B cell (primary cell): ENCODE data around the gene CD8B. TPM values are rescaled to one million over a fixed set of nuclear protein-coding genes. Genes with fewer than 3 reads are reported as not detected.
"Not testable (repeated sequence)": the region's sequence is repeated elsewhere in the genome, so short reads cannot be mapped to it uniquely, and the experiment has no call there.

Experiments used
- ATAC-seq: fragments of 200-7000 bp; cut with Tn5 transposase; one replicate; pipeline ENCODE4 v1.10.0; 2021; ENCODE audit warnings: low read depth, mild to moderate bottlenecking, moderate number of reproducible peaks, moderate library complexity
- CTCF ChIA-PET: fragments of 350-600 bp; sonication (Branson Sonifier 250); formaldehyde crosslinking; loops from one replicate; lab custom pipeline; 2021; ENCODE audit warnings: antibody characterized with exemption, inconsistent platforms; lab: Charles Lee
- POLR2A ChIA-PET: fragments of 350-600 bp; sonication (Branson Sonifier 250); formaldehyde crosslinking; loops from one replicate; lab custom pipeline; 2021; ENCODE audit warnings: antibody characterized with exemption; lab: Charles Lee
- DNase-seq: peaks from one replicate; pipeline ENCODE4 v3.0.0; 2013
- H2AFZ ChIP-seq: 2 replicates; pipeline ENCODE4 v1.6.1; 2012; ENCODE audit warnings: mild to moderate bottlenecking, low read depth, low read length; ENCODE audit not compliant: insufficient read depth, poor library complexity, severe bottlenecking
- H3K27ac ChIP-seq, 2 donors: 1 replicate in 1 of 2; 2 replicates in 1 of 2; pipeline ENCODE4 v1.5.1; 2012 to 2013; ENCODE audit warnings: low read length in 2 of 2, mild to moderate bottlenecking in 2 of 2, moderate library complexity in 1 of 2
- H3K27me3 ChIP-seq, 4 experiments: fragments of 200-600 bp in 1 of 4; sonication (generic) in 1 of 4; replicated peaks in 1 of 4; 1 replicate in 2 of 4; 2 replicates in 2 of 4; pipeline versions ENCODE4 v1.6.1 to v1.7.0; 2013 to 2016; ENCODE audit warnings: low read length in 3 of 4, mild to moderate bottlenecking in 2 of 4, mixed read lengths in 1 of 4, moderate library complexity in 1 of 4; ENCODE audit not compliant: insufficient read depth in 4 of 4, control insufficient read depth in 3 of 4; ENCODE audit errors: control extremely low read depth in 1 of 4
- H3K36me3 ChIP-seq, 2 experiments: replicated peaks in 1 of 2; 1 replicate in 1 of 2; 2 replicates in 1 of 2; pipeline versions ENCODE4 v1.6.1 to v1.7.1; 2013; ENCODE audit warnings: low read length in 1 of 2; ENCODE audit not compliant: insufficient read depth in 2 of 2, control insufficient read depth in 1 of 2; ENCODE audit errors: control extremely low read depth in 1 of 2, extremely low read depth in 1 of 2
- H3K4me1 ChIP-seq, 2 donors: fragments of 200-600 bp in 1 of 2; sonication (generic) in 1 of 2; 1 replicate in 1 of 2; 2 replicates in 1 of 2; pipeline versions ENCODE4 v1.5.1 to v1.6.1; 2013 to 2017; ENCODE audit warnings: low read length in 2 of 2; ENCODE audit not compliant: control insufficient read depth in 2 of 2, insufficient read depth in 2 of 2
- H3K4me2 ChIP-seq: replicated peaks from 2 replicates; pipeline ENCODE3; 2012; ENCODE audit warnings: mild to moderate bottlenecking, low read depth, low read length; ENCODE audit not compliant: poor library complexity, severe bottlenecking
- H3K4me3 ChIP-seq, 5 experiments: fragments of 200-600 bp in 1 of 5; sonication (generic) in 1 of 5; 1 replicate in 3 of 5; 2 replicates in 2 of 5; pipeline versions ENCODE4 v1.5.1 to v1.7.0; 2011 to 2016; ENCODE audit warnings: low read length in 4 of 5, mild to moderate bottlenecking in 4 of 5, low read depth in 2 of 5, control low read depth in 1 of 5, moderate library complexity in 1 of 5; ENCODE audit not compliant: insufficient read depth in 1 of 5; ENCODE audit errors: control extremely low read depth in 1 of 5, extremely low read depth in 1 of 5
- H3K79me2 ChIP-seq: fragments of 200-600 bp; sonication (generic); one replicate; pipeline ENCODE4 v1.6.0; 2016; ENCODE audit warnings: low read length; ENCODE audit not compliant: control insufficient read depth, insufficient read depth
- H3K9ac ChIP-seq: fragments of 200-600 bp; sonication (generic); 2 replicates; pipeline ENCODE4 v1.6.1; 2017; ENCODE audit warnings: mild to moderate bottlenecking, low read length, moderate library complexity
- H3K9me3 ChIP-seq, 3 donors: one replicate each; pipeline versions ENCODE4 v1.6.1 to v1.7.1; 2013; ENCODE audit warnings: low read length in 2 of 3; ENCODE audit not compliant: control insufficient read depth in 2 of 3, insufficient read depth in 1 of 3; ENCODE audit errors: control extremely low read depth in 1 of 3
- H4K20me1 ChIP-seq: 2 replicates; pipeline ENCODE4 v1.6.0; 2012; ENCODE audit warnings: mild to moderate bottlenecking, low read length; ENCODE audit not compliant: insufficient read depth, control insufficient read depth, poor library complexity, severe bottlenecking
- H3K27ac Mint-ChIP-seq: one replicate; pipeline ENCODE4 v1.8.0; 2021; ENCODE audit warnings: mixed read lengths
- H3K27me3 Mint-ChIP-seq: one replicate; pipeline ENCODE4 v1.8.0; 2021; ENCODE audit warnings: mixed read lengths
- H3K4me1 Mint-ChIP-seq: one replicate; pipeline ENCODE4 v1.8.0; 2021; ENCODE audit warnings: mixed read lengths
- H3K4me3 Mint-ChIP-seq: one replicate; pipeline ENCODE4 v1.8.0; 2021; ENCODE audit warnings: mixed read lengths
- H3K9me3 Mint-ChIP-seq: one replicate; pipeline ENCODE4 v1.8.0; 2022; ENCODE audit warnings: mixed read lengths; ENCODE audit not compliant: insufficient read depth
- WGBS: methylation state at CpG from one replicate; pipeline ENCODE4 v1.1.5; 2013; ENCODE audit warnings: missing lambda C conversion rate; ENCODE audit not compliant: insufficient coverage; 5-methylcytosine and 5-hydroxymethylcytosine counted together
- intact Hi-C: fragments of 100-400 bp; cut with micrococcal nuclease; formaldehyde crosslinking; loops from one replicate; pipeline ENCODE4 v1.10.0; 2022
- polyA minus RNA-seq: library from RNA; depleted of rRNA, polyadenylated mRNA; stranded (reverse); fragments of >200 nt; gene quantifications from 2 replicates; pipeline ENCODE4 v1.2.3, GENCODE V29; 2012
- polyA plus RNA-seq: library from polyadenylated mRNA; depleted of rRNA; stranded (reverse); fragments of >200 nt; gene quantifications from 2 replicates; pipeline ENCODE4 v1.2.3, GENCODE V29; 2012
- total RNA-seq, 2 donors: library from RNA; stranded (reverse); fragments of 120-200 nt in 1 of 2; gene quantifications; 1 replicate in 1 of 2; 2 replicates in 1 of 2; pipeline versions ENCODE4 v1.2.3 to v1.2.4, GENCODE V29; 2013 to 2022

Gene CD8B
- total RNA-seq (0.46 TPM in 1 of 2 replicates, not detected in the other), polyA plus RNA-seq (0.45 and 0.82 TPM in 2 replicates), polyA minus RNA-seq (1.1 and 2.6 TPM in 2 replicates)
- 0.44 TPM for total RNA-seq (2013)

GRCh38 chr2:86861628-86862379 is at the start of gene CD8B:
Gene CD8B (minus strand): TSS chr2:86861886. CDS start chr2:86861865, 21 bp downstream.
- H3K4me3 ChIP-seq, H3K9ac ChIP-seq, POLR2A ChIA-PET, H3K36me3 ChIP-seq, H3K27me3 ChIP-seq, H4K20me1 ChIP-seq, H3K27ac Mint-ChIP-seq, H3K79me2 ChIP-seq, H3K4me2 ChIP-seq, intact Hi-C loops, H3K9me3 Mint-ChIP-seq, DNase-seq, ATAC-seq, H2AFZ ChIP-seq, H3K4me1 ChIP-seq, H3K27ac ChIP-seq, H3K4me3 Mint-ChIP-seq, H3K4me1 Mint-ChIP-seq, CTCF ChIA-PET, H3K9me3 ChIP-seq: not testable (repeated sequence)
- peaks cover 12% of the 10 kb centered on the region for H3K27me3 Mint-ChIP-seq
- WGBS = 10% methylated on average over 18 of the region's 55 CpGs

DNA sequence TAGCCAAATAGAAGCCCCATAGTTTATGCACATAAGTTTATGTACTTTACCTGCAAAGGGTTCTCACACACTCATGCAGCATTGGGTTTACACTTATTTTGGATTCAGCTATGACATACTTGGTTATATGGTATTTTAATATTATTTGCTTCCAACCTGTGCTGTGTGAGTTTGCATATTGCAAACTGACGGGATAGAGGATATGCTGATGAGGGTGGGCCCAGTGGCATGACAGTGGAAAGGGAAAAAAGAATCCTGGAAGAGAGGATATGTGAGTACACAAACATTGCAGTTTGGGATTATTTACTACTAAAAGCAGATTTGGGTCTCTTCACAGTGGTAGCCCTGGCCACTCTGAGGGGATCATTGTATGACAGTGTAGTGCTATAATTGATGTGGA is 44.2 kb upstream of the CD8B start:
- H3K27me3 Mint-ChIP-seq, ATAC-seq, H3K4me1 ChIP-seq, H4K20me1 ChIP-seq, POLR2A ChIA-PET, H3K4me2 ChIP-seq, H3K9me3 ChIP-seq, H3K4me3 ChIP-seq, H3K27me3 ChIP-seq, DNase-seq, H3K9me3 Mint-ChIP-seq, H3K36me3 ChIP-seq, H3K27ac ChIP-seq, intact Hi-C loops, H3K4me3 Mint-ChIP-seq, H3K27ac Mint-ChIP-seq, H2AFZ ChIP-seq, H3K9ac ChIP-seq, CTCF ChIA-PET, H3K79me2 ChIP-seq, H3K4me1 Mint-ChIP-seq: not testable (repeated sequence)
- no CpG with 5 or more reads among the region's 1 CpG for WGBS

DNA sequence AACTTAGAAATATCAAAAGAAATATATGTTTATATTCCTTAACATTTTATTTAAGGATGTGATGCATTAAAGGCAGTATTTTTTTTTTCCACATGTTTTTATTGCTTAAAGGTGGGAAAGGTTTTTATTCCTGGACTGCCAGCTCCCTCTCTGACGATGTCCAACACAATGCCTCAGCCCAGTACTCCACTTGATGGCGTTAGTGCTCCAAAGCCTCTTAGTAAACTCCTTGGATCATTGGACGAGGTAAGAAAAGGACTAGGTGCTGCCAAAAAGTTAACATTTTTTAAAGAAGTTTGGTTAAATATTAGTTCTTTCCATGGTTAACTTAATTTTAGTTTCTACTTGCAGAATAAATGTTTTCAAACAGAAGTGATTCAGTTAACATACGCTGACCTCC is 39.0 kb upstream of the CD8B start:
- H4K20me1 ChIP-seq, H3K4me3 Mint-ChIP-seq, H3K27me3 ChIP-seq, H3K27me3 Mint-ChIP-seq, H3K27ac Mint-ChIP-seq, DNase-seq, H3K9me3 ChIP-seq, H3K79me2 ChIP-seq, H3K4me1 ChIP-seq, H2AFZ ChIP-seq, H3K9me3 Mint-ChIP-seq, H3K27ac ChIP-seq, CTCF ChIA-PET, H3K4me3 ChIP-seq, H3K4me1 Mint-ChIP-seq, H3K36me3 ChIP-seq, H3K9ac ChIP-seq, H3K4me2 ChIP-seq, intact Hi-C loops, POLR2A ChIA-PET, ATAC-seq: not testable (repeated sequence)
- no CpG with 5 or more reads among the region's 4 CpGs for WGBS

DNA sequence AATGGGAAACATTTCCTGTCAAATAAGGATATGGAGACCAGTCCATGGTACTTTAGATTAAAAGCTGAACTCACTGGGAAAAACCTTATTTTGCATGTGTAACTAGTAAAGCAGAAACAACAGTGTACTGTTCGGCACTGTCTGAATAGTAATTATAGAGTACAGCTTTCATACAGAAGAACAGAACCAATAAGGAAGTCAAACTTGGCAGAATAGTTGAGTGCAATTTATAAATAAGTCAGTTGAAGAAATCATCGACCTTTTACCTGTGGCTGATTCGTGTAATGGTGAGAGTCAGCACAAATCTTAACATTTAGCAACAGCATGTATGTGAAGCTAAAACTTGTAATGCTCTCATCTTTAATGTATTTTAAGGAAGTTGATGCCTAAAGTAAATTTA is 24.3 kb upstream of the CD8B start:
- no CpG with 5 or more reads among the region's 3 CpGs for WGBS
- H3K9me3 ChIP-seq, H3K9me3 Mint-ChIP-seq, DNase-seq, H3K4me3 Mint-ChIP-seq, H3K4me1 ChIP-seq, POLR2A ChIA-PET, CTCF ChIA-PET, intact Hi-C loops, H3K36me3 ChIP-seq, H3K27me3 ChIP-seq, ATAC-seq, H4K20me1 ChIP-seq, H3K9ac ChIP-seq, H3K27ac ChIP-seq, H2AFZ ChIP-seq, H3K27ac Mint-ChIP-seq, H3K79me2 ChIP-seq, H3K4me2 ChIP-seq, H3K4me1 Mint-ChIP-seq, H3K4me3 ChIP-seq: not testable (repeated sequence)
- H3K27me3 Mint-ChIP-seq = peaks cover 12% of the 10 kb centered on the region
